GM23338 (cell line): ENCODE results near the gene NCOA7. TPM values are rescaled to one million over a fixed set of nuclear protein-coding genes. Genes with fewer than 3 reads are reported as not detected.

Experiments
- ATAC-seq: fragments of 200-7000 bp; cut with Tn5 transposase; 3 replicates; pipeline ENCODE4 v1.9.1; 2020
- DNase-seq: peaks from one replicate; pipeline ENCODE4 v3.0.0-alpha.2; 2015; ENCODE audit warnings: low spot score
- H2AFZ ChIP-seq: fragments of 200-600 bp; sonication (generic); 2 replicates; pipeline ENCODE4 v1.8.0; 2016; ENCODE audit warnings: antibody characterized with exemption, mild to moderate bottlenecking, moderate library complexity
- H3F3A ChIP-seq: fragments of 200-600 bp; sonication (generic); replicated peaks from 2 replicates; pipeline ENCODE4 v1.8.0; 2017; ENCODE audit warnings: antibody characterized with exemption, mixed run types, low read depth
- H3K27ac ChIP-seq: fragments of 200-600 bp; sonication (generic); 2 replicates; pipeline ENCODE4 v1.6.1; 2016; ENCODE audit warnings: low read depth
- H3K27me3 ChIP-seq: fragments of 200-600 bp; sonication (generic); 2 replicates; pipeline ENCODE4 v1.8.0; 2016; ENCODE audit warnings: mild to moderate bottlenecking, mixed run types, moderate library complexity; ENCODE audit not compliant: insufficient read depth
- H3K36me3 ChIP-seq: fragments of 200-600 bp; sonication (generic); 2 replicates; pipeline ENCODE4 v1.8.0; 2016; ENCODE audit warnings: mild to moderate bottlenecking; ENCODE audit not compliant: insufficient read depth
- H3K4me1 ChIP-seq: fragments of 200-600 bp; sonication (generic); 2 replicates; pipeline ENCODE4 v1.8.0; 2016; ENCODE audit warnings: mild to moderate bottlenecking, moderate library complexity; ENCODE audit not compliant: insufficient read depth
- H3K4me2 ChIP-seq: fragments of 200-600 bp; sonication (generic); 2 replicates; pipeline ENCODE4 v1.7.1; 2017; ENCODE audit warnings: mixed run types
- H3K4me3 ChIP-seq: fragments of 200-600 bp; sonication (generic); 2 replicates; pipeline ENCODE4 v1.6.1; 2016; ENCODE audit warnings: mixed run types
- H3K79me2 ChIP-seq: fragments of 200-600 bp; sonication (generic); replicated peaks from 2 replicates; pipeline ENCODE4 v1.8.0; 2017; ENCODE audit warnings: mild to moderate bottlenecking; ENCODE audit not compliant: insufficient read depth
- H3K9me2 ChIP-seq: fragments of 200-600 bp; sonication (generic); 2 replicates; pipeline ENCODE4 v1.8.0; 2017; ENCODE audit not compliant: insufficient read depth
- H4K20me1 ChIP-seq: fragments of 200-600 bp; sonication (generic); replicated peaks from 2 replicates; pipeline ENCODE4 v1.8.0; 2017; ENCODE audit warnings: mild to moderate bottlenecking; ENCODE audit not compliant: insufficient read depth
- H3K27ac Mint-ChIP-seq: 2 replicates; pipeline ENCODE4 v1.8.0; 2020; ENCODE audit warnings: inconsistent platforms, mild to moderate bottlenecking, moderate library complexity, mixed read lengths
- H3K27me3 Mint-ChIP-seq: 3 replicates; pipeline ENCODE4 v1.8.0; 2022; ENCODE audit warnings: low read depth, mild to moderate bottlenecking, moderate library complexity, mixed read lengths, inconsistent platforms; ENCODE audit not compliant: insufficient read depth, poor library complexity
- H3K36me3 Mint-ChIP-seq: 3 replicates; pipeline ENCODE4 v1.8.0; 2021; ENCODE audit warnings: low read depth, mild to moderate bottlenecking, inconsistent platforms, moderate library complexity, mixed read lengths
- H3K4me1 Mint-ChIP-seq: 3 replicates; pipeline ENCODE4 v1.8.0; 2020; ENCODE audit warnings: mild to moderate bottlenecking, inconsistent platforms, mixed read lengths
- H3K4me3 Mint-ChIP-seq: 3 replicates; pipeline ENCODE4 v1.8.0; 2021; ENCODE audit warnings: moderate library complexity, mild to moderate bottlenecking, inconsistent platforms, mixed read lengths
- H3K9me3 Mint-ChIP-seq: 3 replicates; pipeline ENCODE4 v1.8.0; 2020; ENCODE audit warnings: moderate library complexity, mild to moderate bottlenecking, inconsistent platforms, mixed read lengths
- CTCF ChIP-seq, 2 experiments: fragments of 200-600 bp in 1 of 2; sonication (generic) in 1 of 2; conservative IDR thresholded peaks; 2 replicates each; pipeline versions ENCODE4 v1.5.1 to v1.6.1; 2016 to 2017; ENCODE audit warnings: antibody characterized with exemption in 2 of 2, low read depth in 2 of 2, mild to moderate bottlenecking in 2 of 2, moderate library complexity in 1 of 2
- EZH2 ChIP-seq: fragments of 200-600 bp; sonication (generic); IDR thresholded peaks from one replicate; pipeline ENCODE4 v1.8.0; 2017; ENCODE audit warnings: antibody characterized with exemption, mild to moderate bottlenecking, low read depth; ENCODE audit not compliant: unreplicated experiment
- EZH2phosphoT487 ChIP-seq: fragments of 200-600 bp; sonication (generic); IDR thresholded peaks from one replicate; pipeline ENCODE4 v1.8.1; 2018; ENCODE audit warnings: antibody characterized with exemption; ENCODE audit not compliant: unreplicated experiment
- JUNB ChIP-seq: IDR thresholded peaks from one replicate; pipeline ENCODE4 v1.6.1; 2016; ENCODE audit warnings: antibody characterized with exemption; ENCODE audit not compliant: unreplicated experiment
- NANOG ChIP-seq: IDR thresholded peaks from 2 replicates; pipeline ENCODE4 v1.6.1; 2016; ENCODE audit warnings: antibody characterized with exemption, borderline replicate concordance
- POLR2AphosphoS5 ChIP-seq: IDR thresholded peaks from 2 replicates; pipeline ENCODE4 v1.6.1; 2016; ENCODE audit warnings: antibody characterized with exemption, low read depth
- STAT1 ChIP-seq: IDR thresholded peaks from one replicate; pipeline ENCODE4 v1.6.1; 2016; ENCODE audit warnings: antibody characterized with exemption; ENCODE audit not compliant: unreplicated experiment
- ZNF114 ChIP-seq: fragments of 250-450 bp; sonication (Bioruptor Pico); IDR thresholded peaks from 2 replicates; pipeline ENCODE4 v1.5.0; 2020; ENCODE audit warnings: mild to moderate bottlenecking, moderate library complexity
- ZNF331 ChIP-seq: fragments of 250-450 bp; sonication (Bioruptor Pico); IDR thresholded peaks from 2 replicates; pipeline ENCODE4 v1.5.0; 2020; ENCODE audit warnings: low read depth, mild to moderate bottlenecking, moderate library complexity
- ZNF462 ChIP-seq: fragments of 250-450 bp; sonication (Bioruptor Pico); IDR thresholded peaks from 2 replicates; pipeline ENCODE4 v1.5.0; 2020; ENCODE audit warnings: mild to moderate bottlenecking, moderate library complexity
- polyA plus RNA-seq: library from polyadenylated mRNA; unstranded; fragments of >200 nt; fragmentation: Nextera tagmentation; extraction: Ambion mirVana; gene quantifications from 2 replicates; pipeline ENCODE4 v1.2.1, GENCODE V29; 2016
- total RNA-seq: library from RNA; depleted of rRNA; stranded (reverse); fragments of >200 nt; shearing (Covaris generic); gene quantifications from 2 replicates; pipeline ENCODE4 v1.2.3, GENCODE V29; 2014

Gene NCOA7
- total and polyA plus RNA-seq, 2 experiments from 2014 or later = 9.3 to 15.7 TPM

- no peaks in the 10 kb centered on the region for H3K36me3 Mint-ChIP-seq
- H3K27ac ChIP-seq = no peak overlapping the region
- no peaks in the 10 kb centered on the region for H3K27me3 ChIP-seq
- TF ChIP-seq CTCF (conservative IDR thresholded peaks at IDR 0.05; ENCODE audit: low read depth in 2 of 2) = no peak
- no peak for TF ChIP-seq POLR2AphosphoS5
- no peak for TF ChIP-seq ZNF114 (CRISPR knock-in tag)
- no peak for TF ChIP-seq ZNF331 (CRISPR knock-in tag)
- TF ChIP-seq NANOG = no peak
- no peak for TF ChIP-seq ZNF462 (CRISPR knock-in tag)
- TF ChIP-seq STAT1 = no peak
- no peak for TF ChIP-seq EZH2
- no peak for TF ChIP-seq JUNB
- TF ChIP-seq EZH2phosphoT487 = no peak
- H3K79me2 ChIP-seq = no peaks in the 10 kb centered on the region
- no peak for ATAC-seq
- H3K4me1 ChIP-seq = no peaks in the 10 kb centered on the region
- no peak for DNase-seq
- H3K4me3 ChIP-seq = no peak overlapping the region
- H3K4me1 Mint-ChIP-seq = peaks cover 6% of the 10 kb centered on the region; the same call in 2 of the 3 replicates
- H4K20me1 ChIP-seq = no peaks in the 10 kb centered on the region
- peaks cover 3% of the 10 kb centered on the region for H3K27me3 Mint-ChIP-seq
- no peaks in the 10 kb centered on the region for H3K9me2 ChIP-seq
- no peak overlapping the region for H3K4me3 Mint-ChIP-seq
- no peak overlapping the region for H3K27ac Mint-ChIP-seq
- H2AFZ ChIP-seq = no peak overlapping the region
- H3K4me2 ChIP-seq = no peak overlapping the region
- no peaks in the 10 kb centered on the region for H3K36me3 ChIP-seq
- H3F3A ChIP-seq = no peaks in the 10 kb centered on the region
- H3K9me3 Mint-ChIP-seq = no peaks in the 10 kb centered on the region
Measured at GRCh38 chr6:125818225-125818657, 27.5 kb downstream of the NCOA7 start.
